PC-9 (cell line): ENCODE measurements around the gene NPB.

Experiments
- EZH2 ChIP-seq: fragments of 200-600 bp; sonication (generic); IDR thresholded peaks from 2 replicates; pipeline ENCODE4 v1.8.0; 2017; ENCODE audit warnings: antibody characterized with exemption, low read depth
- TF ChIP-seq, protein P1 (sequence below): fragments of 200-600 bp; sonication (generic); conservative IDR thresholded peaks from 2 replicates; pipeline ENCODE4 v1.6.1; 2017; ENCODE audit warnings: mixed run types, antibody characterized with exemption, mild to moderate bottlenecking, moderate library complexity

GRCh38 chr17:81940538-81941483 is 38.8 kb downstream of the NPB start:
- TF ChIP-seq, protein P1, sequence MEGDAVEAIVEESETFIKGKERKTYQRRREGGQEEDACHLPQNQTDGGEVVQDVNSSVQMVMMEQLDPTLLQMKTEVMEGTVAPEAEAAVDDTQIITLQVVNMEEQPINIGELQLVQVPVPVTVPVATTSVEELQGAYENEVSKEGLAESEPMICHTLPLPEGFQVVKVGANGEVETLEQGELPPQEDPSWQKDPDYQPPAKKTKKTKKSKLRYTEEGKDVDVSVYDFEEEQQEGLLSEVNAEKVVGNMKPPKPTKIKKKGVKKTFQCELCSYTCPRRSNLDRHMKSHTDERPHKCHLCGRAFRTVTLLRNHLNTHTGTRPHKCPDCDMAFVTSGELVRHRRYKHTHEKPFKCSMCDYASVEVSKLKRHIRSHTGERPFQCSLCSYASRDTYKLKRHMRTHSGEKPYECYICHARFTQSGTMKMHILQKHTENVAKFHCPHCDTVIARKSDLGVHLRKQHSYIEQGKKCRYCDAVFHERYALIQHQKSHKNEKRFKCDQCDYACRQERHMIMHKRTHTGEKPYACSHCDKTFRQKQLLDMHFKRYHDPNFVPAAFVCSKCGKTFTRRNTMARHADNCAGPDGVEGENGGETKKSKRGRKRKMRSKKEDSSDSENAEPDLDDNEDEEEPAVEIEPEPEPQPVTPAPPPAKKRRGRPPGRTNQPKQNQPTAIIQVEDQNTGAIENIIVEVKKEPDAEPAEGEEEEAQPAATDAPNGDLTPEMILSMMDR = no peak
- TF ChIP-seq EZH2 = no peak
